HG02885 (cell line): ENCODE data around the gene NTSR1.

ENCODE experiments used
- ATAC-seq: cut with Tn5 transposase; IDR thresholded peaks from one replicate; pipeline ENCODE4 v1.9.1; 2021; ENCODE audit warnings: mild to moderate bottlenecking; ENCODE audit not compliant: unreplicated experiment, poor library complexity

The NTSR1 gene

DNA sequence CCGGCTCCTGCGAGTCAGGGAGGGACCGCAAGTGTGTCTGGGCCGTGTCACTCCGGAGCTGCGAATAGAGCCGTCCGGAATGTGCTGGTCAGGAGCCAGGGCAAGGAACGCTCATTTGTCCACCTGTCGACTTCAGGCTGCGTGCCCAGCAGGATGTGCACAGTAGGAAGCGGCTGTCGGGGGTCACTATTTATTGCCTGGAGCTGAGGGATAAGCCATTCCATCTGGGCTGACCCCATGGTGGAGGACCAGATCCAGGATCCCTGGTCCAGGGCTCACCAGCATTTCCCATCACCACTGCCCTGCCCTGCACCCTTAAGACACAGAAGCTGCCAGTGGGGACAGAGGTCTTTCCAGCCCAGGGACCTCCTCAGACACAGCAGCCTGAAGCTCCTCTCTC lies 14.7 kb downstream of the NTSR1 start:
- ATAC-seq, result no peak

DNA sequence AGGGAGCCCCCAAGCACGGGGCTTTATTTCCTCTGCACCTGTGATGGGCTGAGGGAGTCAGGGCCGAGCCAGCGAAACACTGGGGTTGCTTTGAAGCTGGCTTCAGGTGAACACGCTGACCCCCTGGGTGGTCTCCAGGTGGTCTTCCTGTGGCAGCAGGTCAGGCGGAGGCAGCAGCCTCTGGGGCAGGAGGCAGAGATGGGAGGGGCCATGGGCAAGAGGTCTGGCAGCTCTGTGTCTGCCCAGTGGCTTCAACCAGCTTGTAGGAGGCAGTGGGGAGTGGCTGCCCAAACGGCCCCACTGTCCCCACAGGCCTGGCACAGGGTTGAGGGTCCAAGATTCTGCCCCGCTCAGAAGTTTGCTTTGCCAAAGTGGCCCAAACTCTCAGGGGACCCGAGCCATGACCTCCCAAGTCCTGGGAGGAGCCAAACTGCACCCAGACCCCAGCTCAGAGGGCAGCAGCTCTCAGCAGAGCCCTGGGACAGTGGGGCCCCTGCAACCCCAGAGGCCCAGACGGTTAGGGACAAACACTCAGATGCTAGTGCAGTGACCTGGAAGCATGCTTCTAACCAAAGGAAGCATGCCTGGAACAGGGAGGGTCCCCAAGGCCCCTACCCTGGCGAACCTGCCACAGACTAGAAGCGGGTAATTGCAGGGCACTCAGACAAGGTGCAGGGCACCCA lies 15.3 kb downstream of the NTSR1 start:
- no peak for ATAC-seq

DNA sequence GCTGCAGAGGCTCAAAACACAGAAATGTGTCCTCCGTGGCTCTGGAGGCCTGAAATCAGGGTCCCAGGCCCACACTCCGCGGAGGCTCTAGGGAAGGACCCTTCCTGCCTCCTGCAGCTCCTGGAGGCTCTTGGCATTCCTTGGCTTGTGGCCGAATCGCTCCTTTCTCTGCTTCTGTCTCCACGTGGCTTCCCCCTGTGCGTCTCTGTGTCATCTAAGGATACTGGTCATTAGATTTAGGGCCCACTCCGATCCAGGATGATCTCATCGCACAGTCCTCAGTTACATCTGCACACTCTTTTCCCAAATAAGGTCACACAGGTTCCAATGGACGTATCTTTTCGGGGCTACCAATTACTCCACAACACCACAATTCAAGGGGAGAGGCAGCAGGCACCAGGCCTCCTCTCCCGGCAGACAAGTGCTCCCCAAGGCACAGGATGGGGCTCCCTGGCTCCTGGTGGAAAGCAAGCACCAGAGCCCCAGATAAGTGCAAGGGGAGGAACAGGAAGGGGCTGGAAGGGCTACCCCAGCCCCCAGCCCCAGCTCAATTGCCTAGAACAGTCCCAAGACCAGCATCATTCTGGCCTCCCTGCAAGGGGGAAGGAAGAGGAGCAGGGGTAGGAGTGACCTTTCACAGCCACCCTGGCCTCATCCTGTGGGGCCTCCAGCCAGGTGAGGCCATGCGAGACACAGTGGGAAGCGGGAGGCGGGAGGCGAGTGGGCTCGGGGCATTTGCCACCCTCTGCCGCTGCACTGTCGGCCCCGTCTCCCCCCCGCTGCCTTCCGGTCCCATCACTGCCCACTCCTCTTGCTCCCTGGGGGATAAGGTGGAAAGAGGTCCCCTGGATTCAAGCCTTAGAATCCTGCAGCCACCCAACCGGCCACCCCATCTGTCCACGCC lies 16.3 kb downstream of the NTSR1 start:
- ATAC-seq, result no peak

DNA sequence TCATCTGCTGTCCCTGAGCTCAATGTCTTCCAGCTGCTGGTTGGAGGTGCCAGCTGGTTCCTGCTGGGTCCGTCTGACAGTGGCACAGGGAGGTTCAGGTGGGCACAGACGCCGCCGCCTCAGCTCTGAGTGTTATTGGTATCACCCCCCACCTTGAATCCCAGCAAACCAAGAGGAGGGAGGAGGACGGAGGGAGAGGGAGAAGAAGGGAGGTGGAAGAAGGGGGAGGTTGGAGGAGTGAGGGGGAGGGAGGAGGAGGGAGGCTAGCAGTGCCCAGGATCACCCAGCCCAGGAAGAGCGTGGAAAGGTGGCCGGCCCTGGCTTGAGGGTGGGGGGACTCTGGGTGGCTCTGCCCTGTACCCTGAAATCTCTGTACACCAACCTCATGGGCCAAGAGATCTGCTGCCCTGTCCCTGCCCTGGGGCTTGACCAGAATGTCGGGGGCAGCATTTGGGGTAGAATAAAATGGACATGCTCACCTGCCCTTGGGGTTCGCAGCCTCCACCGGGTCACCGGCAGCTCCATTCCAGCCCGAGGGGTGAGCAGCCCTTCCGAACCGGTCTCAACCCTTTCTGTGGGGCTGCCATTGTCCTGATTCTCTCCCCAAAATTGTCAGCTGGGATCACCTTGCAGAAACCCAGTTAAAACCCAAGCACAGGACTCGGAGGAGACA lies 17.1 kb downstream of the NTSR1 start:
- no peak for ATAC-seq

DNA sequence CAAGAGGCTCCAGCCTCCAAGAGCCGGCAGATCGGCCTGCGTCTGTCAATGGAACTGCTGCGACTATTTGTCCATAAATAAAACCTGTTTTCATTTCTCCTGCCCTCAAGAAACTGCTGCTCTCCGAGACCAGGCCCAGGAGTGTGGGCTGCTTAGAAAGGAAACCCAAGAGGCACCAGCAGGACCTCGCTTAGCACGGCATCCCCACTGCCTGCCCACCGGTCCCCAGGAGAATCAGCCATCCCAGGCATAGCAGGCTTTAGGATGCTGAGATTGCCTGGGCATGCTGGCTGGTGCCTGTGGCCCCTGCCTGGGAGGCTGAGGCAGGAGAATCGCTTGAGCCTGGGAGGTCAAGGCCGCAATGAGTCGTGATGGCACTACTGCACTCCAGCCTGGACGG lies 17.6 kb downstream of the NTSR1 start:
- ATAC-seq, result no peak

DNA sequence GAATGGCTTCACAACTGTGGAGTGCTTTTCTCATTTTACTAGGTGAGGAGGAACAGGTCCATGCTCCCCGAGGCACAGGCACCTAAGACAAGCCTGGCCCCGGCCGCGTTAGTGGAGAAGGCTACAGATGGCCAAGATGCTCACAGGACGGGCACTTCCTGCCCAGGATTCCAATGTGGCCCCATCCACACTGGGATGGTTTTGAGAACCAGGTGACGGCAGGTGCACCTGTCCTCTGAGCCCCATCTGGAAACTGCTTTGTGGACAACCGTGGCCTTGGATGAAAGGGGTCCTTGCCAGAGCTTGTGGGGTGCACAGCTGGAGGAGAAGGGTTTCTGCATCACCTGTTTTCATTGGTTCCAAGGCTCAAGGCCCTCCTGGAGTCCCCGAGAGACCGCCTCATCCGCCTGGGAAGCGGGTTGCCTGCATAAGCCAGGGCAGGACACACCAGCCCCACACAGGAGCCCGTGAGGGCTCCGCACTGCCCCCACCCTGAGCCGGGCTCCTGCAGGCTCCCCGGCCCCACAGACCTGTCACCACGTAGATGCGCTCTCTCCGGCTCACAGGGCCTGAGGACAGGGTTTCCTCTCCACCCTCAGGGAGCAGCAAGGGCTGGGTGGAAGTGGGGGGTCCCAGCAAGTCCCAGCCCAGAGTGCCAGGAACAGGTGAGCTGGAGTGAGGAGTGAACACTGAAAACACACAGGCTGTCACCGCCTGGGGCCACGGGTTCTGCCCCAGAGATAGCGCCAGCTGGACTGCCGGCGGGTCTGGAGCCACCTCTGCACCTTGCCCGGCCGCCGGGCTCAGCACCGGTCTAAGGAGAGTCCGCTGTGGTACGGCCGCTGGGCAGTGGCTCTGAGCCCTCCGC lies 18.3 kb downstream of the NTSR1 start:
- no peak for ATAC-seq

DNA sequence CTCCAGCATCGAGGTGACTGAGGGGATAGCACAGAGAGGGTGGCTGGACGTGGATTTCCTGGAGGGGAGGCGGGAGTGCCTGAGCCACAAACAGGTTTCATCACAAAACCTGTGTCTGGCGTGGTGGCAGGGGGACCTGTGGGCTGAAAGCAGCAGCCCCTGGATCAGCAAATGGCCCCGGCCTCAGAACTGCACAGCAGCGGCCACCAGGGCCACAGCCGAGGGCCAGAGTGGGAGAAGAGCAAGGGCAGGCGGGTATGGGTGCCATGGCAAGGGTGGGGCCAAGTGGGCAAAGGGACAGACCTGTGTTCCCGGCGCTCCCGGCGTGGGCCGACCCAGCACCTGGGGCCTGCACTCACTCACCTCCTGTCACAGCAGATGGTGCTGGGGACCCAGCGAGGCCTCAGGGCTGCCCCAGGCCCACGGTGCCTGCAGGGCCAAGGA lies 19.0 kb downstream of the NTSR1 start:
- no peak for ATAC-seq

DNA sequence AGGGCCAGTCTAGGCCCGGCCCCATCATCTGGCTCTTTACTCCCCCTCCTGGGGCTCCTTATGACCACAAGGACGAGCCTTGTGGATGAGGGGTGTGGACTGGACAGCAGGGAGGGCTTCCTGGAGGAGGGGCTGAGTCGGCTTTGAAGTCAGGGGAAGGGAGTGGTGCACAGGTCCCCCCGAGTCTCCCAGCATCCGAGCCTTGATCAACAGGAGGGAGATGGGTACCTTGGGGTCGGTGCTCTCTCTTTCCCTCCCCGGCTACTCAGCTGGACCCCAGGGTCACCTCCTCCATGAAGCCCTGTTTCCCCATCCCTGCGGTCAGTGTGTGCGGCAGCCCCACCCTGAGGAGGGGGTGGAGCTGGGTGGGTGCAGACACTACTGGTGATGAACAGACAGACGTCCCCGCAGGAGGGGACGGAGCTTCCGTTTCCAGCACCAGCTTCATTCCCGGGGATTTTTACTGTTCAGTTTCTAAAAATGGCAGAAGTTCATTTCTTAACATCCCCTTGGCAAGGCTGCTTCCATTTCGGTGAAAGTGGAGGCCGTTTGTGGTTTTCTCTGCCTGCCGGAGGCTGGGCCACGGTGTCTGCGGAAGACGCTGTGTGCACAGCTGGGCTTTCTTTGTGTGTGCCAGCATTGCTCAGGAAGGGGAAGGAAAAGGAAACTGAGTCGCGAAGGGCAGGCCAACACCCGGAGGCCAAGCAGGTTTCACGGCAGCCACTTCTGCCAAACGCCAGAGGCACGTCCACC lies 19.6 kb downstream of the NTSR1 start:
- no peak for ATAC-seq

DNA sequence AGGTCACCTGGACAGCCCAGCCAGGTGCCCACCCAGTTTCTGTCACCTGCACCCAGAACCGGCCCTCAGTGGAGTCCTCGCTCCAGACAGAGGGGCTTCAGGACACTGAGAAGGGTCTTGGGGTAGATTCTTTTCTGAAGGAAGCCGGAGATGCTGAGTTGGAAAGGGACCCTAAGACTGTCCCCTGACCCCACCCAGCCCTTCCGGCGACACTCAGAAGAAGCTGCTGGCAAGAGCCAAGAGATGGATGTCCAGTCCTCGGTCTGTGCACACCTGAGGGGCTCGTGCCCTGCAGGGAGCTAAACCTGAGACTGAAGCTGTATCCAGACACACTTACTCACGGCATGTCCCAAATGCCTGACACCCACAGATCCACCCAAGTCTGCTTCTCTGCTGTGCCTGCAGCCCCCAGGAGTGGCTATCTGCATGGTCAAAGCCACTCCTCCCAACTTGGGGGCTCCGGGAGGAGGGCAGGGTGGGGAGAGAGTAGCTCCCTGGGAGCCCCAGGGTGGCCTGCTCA lies 20.2 kb downstream of the NTSR1 start:
- no peak for ATAC-seq

DNA sequence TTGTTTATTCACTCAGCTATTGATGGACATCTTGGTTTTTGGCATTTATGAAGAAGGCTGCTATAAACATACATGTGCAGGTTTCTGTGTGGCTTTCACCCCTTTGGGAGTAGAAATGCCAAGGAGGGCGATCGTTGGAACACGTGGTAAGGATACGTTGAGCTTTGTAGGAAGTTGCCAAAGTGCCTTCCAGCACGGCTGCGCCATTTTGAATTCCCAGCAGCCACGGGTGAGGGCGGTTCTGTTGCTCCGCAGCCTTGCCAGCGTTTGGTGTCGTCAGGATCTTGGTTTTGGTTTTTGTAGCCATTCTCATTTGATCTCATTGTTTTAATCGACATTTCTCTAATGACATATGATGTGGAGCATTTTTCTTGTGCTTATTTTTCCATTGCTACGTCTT lies 21.8 kb downstream of the NTSR1 start:
- ATAC-seq, result no peak

DNA sequence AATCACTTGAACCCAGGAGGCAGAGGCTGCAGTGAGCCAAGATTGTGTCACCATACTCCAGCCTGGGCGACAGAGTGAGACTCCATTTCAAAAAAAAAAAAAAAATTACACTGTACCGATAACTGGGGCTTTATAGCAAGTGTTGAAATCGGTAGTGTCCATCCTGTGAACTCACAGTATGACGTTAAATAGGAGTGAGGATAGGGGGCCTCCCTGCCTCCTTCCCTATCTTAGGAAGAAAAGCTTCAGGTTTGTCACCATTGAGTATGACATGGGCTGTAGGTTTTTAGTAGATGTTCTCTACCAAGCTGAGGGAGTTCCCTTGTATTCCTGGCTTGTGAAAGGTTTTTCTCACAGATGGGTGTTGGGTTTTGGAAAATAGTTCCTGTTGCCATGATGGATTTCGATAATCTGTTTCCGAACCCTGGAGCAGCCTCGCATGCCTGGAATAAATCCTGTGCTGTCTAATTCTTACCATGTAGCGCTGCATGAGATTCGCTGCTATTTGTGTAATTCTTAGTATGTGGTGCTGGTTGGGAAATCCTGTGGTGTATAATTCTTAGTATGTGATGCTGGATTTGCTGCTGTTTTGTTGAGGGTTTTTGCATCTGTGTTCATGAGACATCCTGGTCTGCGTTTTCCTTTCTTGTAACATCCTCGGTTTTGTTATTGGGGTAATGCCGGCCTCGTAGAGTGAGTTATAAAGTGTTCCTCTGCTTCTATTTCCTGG lies 23.6 kb downstream of the NTSR1 start:
- ATAC-seq, result no peak

DNA sequence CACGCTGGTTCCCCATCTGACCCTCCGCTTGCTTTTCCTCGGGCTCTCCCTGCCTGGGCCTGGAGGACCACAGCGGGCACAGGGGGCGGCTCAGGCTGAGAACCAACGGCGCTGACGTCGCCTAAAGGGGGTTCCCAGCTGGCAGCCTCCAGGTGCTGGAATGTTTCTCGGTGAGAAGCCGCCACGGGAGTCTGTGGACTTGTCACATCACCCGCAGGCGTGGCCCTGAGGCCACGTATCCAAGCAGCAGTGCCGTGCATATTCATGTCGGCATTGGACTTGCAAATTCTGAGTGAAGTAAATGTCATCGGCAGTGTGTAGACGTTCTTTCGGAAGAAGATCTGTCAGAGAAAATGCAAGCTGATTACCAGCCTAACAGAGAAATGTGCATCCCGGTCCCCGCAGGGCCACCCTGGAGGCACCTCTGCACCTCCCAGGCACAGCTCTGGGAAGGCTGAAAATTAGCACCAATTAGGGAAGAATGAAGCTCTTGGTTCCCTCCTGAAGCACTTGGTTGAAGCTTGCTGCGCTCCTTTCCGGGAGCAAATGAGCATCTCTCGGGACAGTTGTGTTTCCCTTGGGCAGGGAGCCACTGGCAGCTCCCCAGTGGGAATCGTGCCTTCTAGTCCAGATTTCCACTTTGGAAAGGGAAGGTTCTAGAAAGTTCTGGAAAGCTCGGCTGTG lies 24.3 kb downstream of the NTSR1 start:
- no peak for ATAC-seq

DNA sequence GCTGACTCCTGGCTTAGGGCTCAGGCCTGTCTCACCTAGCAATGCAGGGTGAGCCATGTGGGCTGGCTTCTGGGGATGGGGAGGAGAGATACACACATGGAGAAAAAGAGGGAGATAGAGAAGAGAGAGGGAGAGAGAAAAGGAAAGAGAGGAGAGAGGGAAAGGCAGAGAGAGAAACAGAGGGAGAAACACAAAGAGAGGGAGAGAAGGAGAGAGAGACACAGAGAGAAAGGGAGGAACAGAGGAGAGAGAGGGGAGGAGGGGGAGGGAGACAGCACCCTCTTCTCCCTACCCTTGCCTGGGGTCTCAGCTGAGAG lies 24.8 kb downstream of the NTSR1 start:
- no peak for ATAC-seq

DNA sequence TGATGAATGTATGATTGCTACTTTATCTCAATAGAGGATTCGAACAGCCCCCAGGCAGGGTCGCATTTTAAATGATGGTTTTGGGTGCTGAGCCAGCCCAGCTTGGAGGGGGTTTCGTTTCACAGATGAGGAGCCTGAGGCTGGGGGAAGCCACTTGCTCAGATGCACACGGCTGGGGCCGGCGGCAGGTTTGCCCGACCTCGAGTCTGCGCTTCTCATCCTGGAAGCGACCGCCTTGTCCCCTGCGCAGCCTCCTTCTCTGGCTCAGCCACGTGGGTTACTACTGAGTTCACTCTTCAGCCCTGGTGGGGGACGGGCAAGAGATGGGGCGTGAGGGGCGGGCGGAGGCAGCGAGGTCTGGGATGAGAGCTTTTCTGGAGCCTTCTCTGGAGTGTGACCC lies 25.3 kb downstream of the NTSR1 start:
- no peak for ATAC-seq

DNA sequence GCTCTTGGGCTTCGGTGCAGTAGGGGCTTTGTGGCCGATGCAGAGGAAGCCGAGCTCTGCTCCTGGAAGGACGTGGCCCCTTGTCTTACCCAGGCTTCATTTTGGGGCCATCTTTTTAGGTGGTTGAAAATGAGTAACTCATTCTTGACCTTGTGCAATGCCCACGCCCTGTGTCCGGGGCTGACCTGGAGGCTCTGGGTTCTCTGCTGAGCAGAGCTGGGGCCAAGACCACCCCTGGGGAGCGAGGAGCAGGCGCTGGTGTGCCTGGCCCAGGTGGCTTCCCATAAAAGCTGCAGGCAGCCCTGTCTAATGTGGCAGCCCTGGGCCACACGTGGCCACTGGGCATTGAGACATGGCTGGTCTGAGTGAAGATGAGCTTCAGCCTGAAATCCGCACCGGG lies 25.7 kb downstream of the NTSR1 start:
- no peak for ATAC-seq

DNA sequence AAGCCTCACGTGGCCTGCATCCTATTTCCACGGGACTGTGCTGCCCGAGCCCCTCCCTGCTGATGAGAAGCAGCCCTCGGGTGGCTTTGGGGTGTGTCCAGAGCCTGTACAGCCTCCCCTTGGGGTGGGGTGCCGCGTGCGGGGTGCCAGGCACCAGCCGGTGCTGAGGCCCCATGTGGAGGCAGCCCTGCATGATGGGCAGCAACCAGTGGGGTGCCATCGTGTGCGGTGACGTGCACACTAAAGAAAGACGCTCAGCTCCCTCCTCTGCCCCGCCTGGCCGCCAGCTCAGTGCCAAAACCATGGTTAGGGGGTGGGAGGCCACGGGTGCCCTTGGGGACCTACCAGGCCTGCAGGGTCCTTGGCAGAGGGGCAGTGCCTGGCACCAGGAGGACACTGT lies 26.2 kb downstream of the NTSR1 start:
- ATAC-seq, result no peak

DNA sequence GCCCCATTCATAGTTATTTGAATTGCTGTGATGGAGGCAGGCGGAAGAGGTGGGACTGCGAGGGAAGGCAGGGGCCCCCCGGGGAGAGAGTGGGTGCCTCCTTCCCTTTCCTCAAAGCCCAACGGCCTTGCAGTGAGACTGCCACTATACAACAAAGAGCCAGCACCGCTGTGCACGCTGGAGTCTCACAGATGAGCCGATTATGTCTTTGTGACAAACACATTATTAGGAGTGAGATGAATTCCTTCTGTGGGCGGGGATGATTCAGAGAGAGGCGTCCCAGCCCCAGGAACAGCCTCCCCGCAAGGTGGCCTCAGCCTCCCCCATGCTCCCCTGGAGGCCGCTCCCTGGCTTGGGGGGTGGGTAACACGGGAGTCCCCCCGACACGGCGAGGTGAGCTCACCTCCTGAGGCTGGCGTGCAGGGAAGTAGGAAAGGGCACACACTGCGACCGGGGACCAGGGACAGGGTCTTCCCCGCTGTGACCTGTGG lies 26.7 kb downstream of the NTSR1 start:
- ATAC-seq, result no peak

DNA sequence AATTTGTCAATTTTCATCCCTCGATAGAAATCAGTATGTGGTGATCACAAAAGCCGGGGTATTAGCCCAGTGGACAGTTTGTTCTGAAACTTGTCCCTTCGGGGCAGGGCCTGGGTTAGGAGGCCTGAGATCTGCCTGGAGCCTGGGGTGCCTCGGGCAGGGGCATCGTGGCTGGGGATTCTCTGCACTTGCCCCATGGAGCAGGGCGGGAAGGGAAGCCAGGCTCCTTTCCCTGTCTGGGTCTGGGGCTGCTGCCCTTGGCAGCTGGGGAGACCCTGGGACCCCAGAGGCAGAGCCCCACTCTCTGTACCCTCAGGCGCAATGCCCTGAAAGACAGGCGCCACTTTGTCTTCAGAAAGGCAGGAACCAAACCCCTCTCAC lies 27.4 kb downstream of the NTSR1 start:
- ATAC-seq, result no peak
